Thyroid gland (tissue), 4 donors: ENCODE results near the gene PHYKPL. TPM values are rescaled to one million over a fixed set of nuclear protein-coding genes. Genes with fewer than 3 reads are reported as not detected.

ENCODE experiments used
- DNase-seq, 2 donors: peaks; one replicate each; pipeline ENCODE4 v3.0.0-alpha.2; 2019
- H3K27ac ChIP-seq, 3 donors: fragments of 200-600 bp; sonication (generic); 1 replicate in 2 of 3; 2 replicates in 1 of 3; pipeline ENCODE4 v1.5.1; 2016 to 2019; ENCODE audit warnings: mild to moderate bottlenecking in 1 of 3, moderate library complexity in 1 of 3
- H3K27me3 ChIP-seq: fragments of 200-600 bp; sonication (generic); one replicate; pipeline ENCODE4 v1.5.1; 2019
- H3K36me3 ChIP-seq, 2 donors: fragments of 200-600 bp; sonication (generic); one replicate each; pipeline ENCODE4 v1.5.1; 2016 to 2019
- H3K4me1 ChIP-seq, 2 donors: fragments of 200-600 bp; sonication (generic); one replicate each; pipeline ENCODE4 v1.5.1; 2017 to 2019
- H3K4me3 ChIP-seq, 3 donors: fragments of 200-600 bp; sonication (generic); replicated peaks in 1 of 3; 1 replicate in 2 of 3; 2 replicates in 1 of 3; pipeline ENCODE4 v1.5.1; 2016; ENCODE audit warnings: mild to moderate bottlenecking in 1 of 3
- H3K9me3 ChIP-seq: fragments of 200-600 bp; sonication (generic); one replicate; pipeline ENCODE4 v1.5.1; 2017
- POLR2A ChIP-seq, 2 donors: fragments of 450-650 bp; IDR thresholded peaks; one replicate each; pipeline ENCODE4 v1.6.1; 2017; ENCODE audit warnings: antibody characterized with exemption in 2 of 2, mild to moderate bottlenecking in 2 of 2, moderate library complexity in 1 of 2
- WGBS, 2 donors: methylation state at CpG; one replicate each; pipeline ENCODE4 v1.1.5; 2017; 5-methylcytosine and 5-hydroxymethylcytosine counted together
- intact Hi-C: fragments of 100-400 bp; cut with DNase I; formaldehyde crosslinking; loops from one replicate; pipeline ENCODE4 v1.15.1; 2023
- total RNA-seq, 4 donors: library from RNA; depleted of rRNA; stranded (reverse); fragments of >200 nt; gene quantifications; one replicate each; pipeline ENCODE4 v1.2.3, GENCODE V29; 2016
- TF ChIP-seq, protein P1 (sequence below), 6 experiments: fragments of 200-600 bp in 3 of 6; fragments of 450-650 bp in 3 of 6; sonication (generic) in 3 of 6; IDR thresholded peaks; one replicate each; pipeline ENCODE4 v1.5.1; 2016 to 2019; ENCODE audit warnings: antibody characterized with exemption in 6 of 6, mild to moderate bottlenecking in 2 of 6, inconsistent platforms in 1 of 6, moderate library complexity in 1 of 6

Gene PHYKPL
- total RNA-seq, 4 donors from 2014 or later, result 61.7 to 90.9 (median 76.0) TPM

DNA sequence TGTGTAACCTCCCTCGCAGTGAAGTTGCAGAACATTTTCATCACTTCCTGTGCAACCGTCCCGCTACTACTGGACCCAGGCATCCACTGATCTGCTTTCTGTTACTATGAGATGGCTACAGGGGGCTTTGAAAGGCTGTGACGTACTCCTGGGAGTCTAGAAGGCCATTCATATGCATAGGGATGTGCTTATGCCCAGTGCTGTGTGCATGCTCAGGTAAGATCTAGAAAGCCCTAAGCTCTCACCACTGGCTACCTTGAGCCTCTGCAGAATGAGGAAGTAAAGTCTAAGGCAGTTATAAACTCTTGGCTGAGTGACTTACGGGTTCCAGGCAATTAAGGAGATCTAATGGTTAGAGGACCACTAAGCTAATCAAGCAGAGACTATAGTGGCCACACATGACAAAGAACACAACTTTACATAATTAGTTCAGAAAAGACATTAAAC is 16.5 kb downstream of the PHYKPL start:
- no peaks in the 10 kb centered on the region for H3K4me1 ChIP-seq
- TF ChIP-seq, protein P1, sequence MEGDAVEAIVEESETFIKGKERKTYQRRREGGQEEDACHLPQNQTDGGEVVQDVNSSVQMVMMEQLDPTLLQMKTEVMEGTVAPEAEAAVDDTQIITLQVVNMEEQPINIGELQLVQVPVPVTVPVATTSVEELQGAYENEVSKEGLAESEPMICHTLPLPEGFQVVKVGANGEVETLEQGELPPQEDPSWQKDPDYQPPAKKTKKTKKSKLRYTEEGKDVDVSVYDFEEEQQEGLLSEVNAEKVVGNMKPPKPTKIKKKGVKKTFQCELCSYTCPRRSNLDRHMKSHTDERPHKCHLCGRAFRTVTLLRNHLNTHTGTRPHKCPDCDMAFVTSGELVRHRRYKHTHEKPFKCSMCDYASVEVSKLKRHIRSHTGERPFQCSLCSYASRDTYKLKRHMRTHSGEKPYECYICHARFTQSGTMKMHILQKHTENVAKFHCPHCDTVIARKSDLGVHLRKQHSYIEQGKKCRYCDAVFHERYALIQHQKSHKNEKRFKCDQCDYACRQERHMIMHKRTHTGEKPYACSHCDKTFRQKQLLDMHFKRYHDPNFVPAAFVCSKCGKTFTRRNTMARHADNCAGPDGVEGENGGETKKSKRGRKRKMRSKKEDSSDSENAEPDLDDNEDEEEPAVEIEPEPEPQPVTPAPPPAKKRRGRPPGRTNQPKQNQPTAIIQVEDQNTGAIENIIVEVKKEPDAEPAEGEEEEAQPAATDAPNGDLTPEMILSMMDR (IDR thresholded peaks at IDR 0.05), result no peak
- TF ChIP-seq POLR2A (IDR thresholded peaks at IDR 0.05), result no peak
- H3K27me3 ChIP-seq, result no peaks in the 10 kb centered on the region
- H3K36me3 ChIP-seq, result peaks cover 50 to 65% of the 10 kb centered on the region in 2 donors
- intact Hi-C loops, result no loop called here
- no peak overlapping the region for H3K4me3 ChIP-seq
- H3K9me3 ChIP-seq, result no peaks in the 10 kb centered on the region
- 89 to 92% methylated on average over 5 of the region's 5 CpGs for WGBS, 2 donors
- no peak for DNase-seq
- no peak overlapping the region for H3K27ac ChIP-seq

DNA sequence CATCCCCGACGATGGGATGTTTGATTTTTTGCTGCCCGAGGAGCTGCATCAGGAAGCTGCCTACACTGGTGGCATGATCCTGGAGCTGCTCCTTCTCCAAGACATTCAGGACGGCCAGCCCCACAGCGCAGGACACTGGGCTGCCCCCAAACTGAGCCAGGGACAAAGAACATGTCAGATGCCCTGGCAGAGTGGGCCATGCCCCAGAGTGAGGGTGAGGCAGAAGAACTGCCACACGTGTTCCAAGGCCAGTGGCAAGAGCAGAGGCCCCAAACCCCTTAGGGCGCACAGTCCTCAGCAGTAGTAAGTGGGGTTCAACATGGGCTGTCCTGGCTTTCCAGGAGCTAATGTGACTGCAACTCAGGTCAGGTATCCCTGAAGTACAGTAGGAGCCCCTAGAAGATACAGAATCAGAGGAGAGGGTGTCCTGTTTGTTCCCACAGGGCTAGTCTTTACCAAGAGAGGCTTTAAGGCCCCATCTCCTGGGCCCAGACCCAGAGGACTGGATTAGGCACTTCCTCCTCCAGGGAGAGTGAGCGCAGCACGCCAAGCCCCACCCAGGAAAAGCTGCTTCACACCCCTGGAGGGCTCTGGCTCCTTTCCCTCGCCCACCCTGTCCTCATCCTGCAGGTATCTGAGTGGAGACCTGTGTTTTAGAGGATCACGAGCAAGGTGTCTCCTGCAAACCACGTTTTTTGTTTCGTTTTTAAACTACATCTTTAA is 17.2 kb downstream of the PHYKPL start:
- intact Hi-C loops, result no loop called here
- H3K27ac ChIP-seq, result no peak overlapping the region
- no peak for DNase-seq
- H3K27me3 ChIP-seq, result no peaks in the 10 kb centered on the region
- no peaks in the 10 kb centered on the region for H3K4me1 ChIP-seq
- no peak overlapping the region for H3K4me3 ChIP-seq
- TF ChIP-seq POLR2A (IDR thresholded peaks at IDR 0.05), result no peak
- TF ChIP-seq, protein P1 (IDR thresholded peaks at IDR 0.05), result no peak
- H3K36me3 ChIP-seq, result peaks cover 57 to 71% of the 10 kb centered on the region in 2 donors
- WGBS, 2 donors, result 85 to 87% methylated on average over 11 to 13 of the region's 13 CpGs
- no peaks in the 10 kb centered on the region for H3K9me3 ChIP-seq

DNA sequence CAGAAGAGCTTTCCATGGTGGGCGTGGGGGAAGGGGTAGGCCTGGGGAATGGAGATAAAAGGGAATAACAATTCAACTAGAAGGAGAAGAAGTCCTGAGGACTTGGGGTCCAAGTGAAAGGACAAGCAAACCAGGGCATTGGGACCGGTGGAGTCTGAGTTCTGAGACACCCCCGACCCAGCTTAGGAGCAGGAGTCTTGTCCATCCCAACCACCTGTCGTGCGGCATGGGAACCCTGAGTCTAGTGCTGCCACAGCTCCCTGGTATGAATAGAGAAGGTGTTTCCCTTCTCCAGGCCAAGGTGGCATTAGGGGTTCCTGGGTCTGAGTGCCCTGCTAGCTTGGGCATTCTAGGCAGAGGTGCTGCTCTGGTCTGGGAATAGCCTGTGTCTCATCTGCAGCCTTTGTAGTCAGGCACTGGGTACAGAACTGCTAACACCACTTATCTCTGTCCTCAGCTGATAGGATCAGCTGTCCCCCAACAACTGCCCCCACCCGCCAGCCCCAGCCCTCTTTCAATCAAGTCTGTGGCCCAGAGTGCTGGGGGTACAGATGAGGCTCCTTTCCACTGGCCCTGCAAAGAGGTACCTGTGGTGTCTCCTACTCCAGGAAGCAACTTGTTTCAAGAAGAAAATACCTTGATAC is 18.3 kb downstream of the PHYKPL start:
- TF ChIP-seq POLR2A (IDR thresholded peaks at IDR 0.05), result no peak
- TF ChIP-seq, protein P1 (IDR thresholded peaks at IDR 0.05), result no peak
- intact Hi-C loops, result no loop called here
- peaks cover 68 to 83% of the 10 kb centered on the region in 2 donors for H3K36me3 ChIP-seq

DNA sequence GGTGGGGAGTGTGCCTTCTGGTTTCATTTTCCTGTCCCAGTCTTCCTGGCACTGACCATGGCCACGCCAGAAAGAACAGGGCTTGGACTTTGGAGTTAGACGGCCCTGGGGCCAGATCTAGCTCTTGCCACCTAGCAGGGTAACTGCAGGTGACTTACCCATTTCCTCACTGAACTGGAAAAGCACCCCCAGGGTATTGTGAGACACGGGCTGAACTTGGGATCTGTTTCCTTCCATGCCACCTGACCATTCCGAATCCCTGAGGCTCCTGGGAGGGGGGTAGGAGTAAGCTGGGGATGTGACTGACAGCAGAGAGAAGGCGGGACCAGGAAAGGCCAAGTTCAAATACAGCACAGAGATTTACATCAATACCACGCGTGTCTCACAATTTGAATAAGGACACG is 18.9 kb downstream of the PHYKPL start:
- Histone ChIP-seq H3K4me3 (no peak overlapping the region), H3K27me3 (no peaks in the 10 kb centered on the region), H3K4me1 (no peaks in the 10 kb centered on the region), H3K27ac (no peak overlapping the region), H3K9me3 (no peaks in the 10 kb centered on the region), H3K36me3 (peaks cover 74 to 87% of the 10 kb centered on the region in 2 donors)
- WGBS, 2 donors, result 83 to 84% methylated on average over 8 of the region's 8 CpGs
- intact Hi-C loops, result no loop called here
- DNase-seq, result no peak
- TF ChIP-seq POLR2A (IDR thresholded peaks at IDR 0.05), result no peak
- TF ChIP-seq, protein P1 (IDR thresholded peaks at IDR 0.05), result no peak

More for the DNA sequence above, 18.3 kb downstream of the PHYKPL start:
- Histone ChIP-seq H3K27ac (no peak overlapping the region), H3K4me1 (no peaks in the 10 kb centered on the region), H3K9me3 (no peaks in the 10 kb centered on the region), H3K27me3 (no peaks in the 10 kb centered on the region), H3K4me3 (no peak overlapping the region)
- 92 to 95% methylated on average over 6 of the region's 6 CpGs for WGBS, 2 donors
- no peak for DNase-seq

DNA sequence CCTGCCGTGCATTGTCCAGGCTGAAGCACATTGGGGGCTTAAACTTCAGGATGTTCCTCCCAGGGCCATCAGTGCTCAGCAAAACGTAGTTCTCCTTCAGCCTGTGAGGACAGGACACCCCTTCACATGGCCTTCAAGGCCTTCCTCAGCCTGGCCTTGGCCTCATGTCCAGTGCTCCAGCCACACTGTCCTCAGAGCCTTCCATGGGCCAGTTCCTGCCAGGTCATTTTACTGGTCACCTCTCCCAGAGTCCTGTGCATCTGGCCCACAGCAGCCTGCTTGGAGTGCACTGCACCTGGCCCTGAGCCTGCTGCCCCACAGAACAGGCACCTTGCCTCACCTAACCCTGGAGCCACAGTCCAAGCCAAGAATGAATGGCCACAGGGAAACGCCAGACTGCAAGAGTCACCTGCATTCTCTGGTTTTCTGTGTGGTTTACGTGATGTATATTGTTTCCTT is 19.6 kb downstream of the PHYKPL start:
- 75 to 85% methylated on average over 4 of the region's 4 CpGs for WGBS, 2 donors
- H3K4me1 ChIP-seq, result peaks cover 0 to under 1% of the 10 kb centered on the region in 2 donors
- peaks cover 81 to 93% of the 10 kb centered on the region in 2 donors for H3K36me3 ChIP-seq

More for the DNA sequence above, 19.6 kb downstream of the PHYKPL start:
- no peak overlapping the region for H3K4me3 ChIP-seq
- TF ChIP-seq POLR2A (IDR thresholded peaks at IDR 0.05), result no peak
- TF ChIP-seq, protein P1 (IDR thresholded peaks at IDR 0.05), result no peak
- no peaks in the 10 kb centered on the region for H3K27me3 ChIP-seq
- intact Hi-C loops, result no loop called here
- no peak overlapping the region for H3K27ac ChIP-seq
- DNase-seq, result no peak
- no peaks in the 10 kb centered on the region for H3K9me3 ChIP-seq
